ENCODE results near the gene ARHGEF12.

- no peak for TF ChIP-seq CTCF (IDR thresholded peaks at IDR 0.05)
- no peak for TF ChIP-seq ZFX (IDR thresholded peaks at IDR 0.05; ENCODE audit: borderline replicate concordance)
Measured at GRCh38 chr11:120517801-120518291, 181.6 kb downstream of the ARHGEF12 start.

Measured in 22Rv1 (cell line).